ENCODE results near the gene SMG5. TPM values are rescaled to one million over a fixed set of nuclear protein-coding genes. Genes with fewer than 3 reads are reported as not detected.

SMG5 gene
- total and polyA plus RNA-seq, 4 donors: 37.3 to 68.4 (median 41.4) TPM

GRCh38 chr1:156260896-156261295 lies 21.7 kb downstream of the SMG5 start:
- Histone ChIP-seq H3K4me1 (ENCODE audit: control insufficient read depth in 5 of 5, insufficient read depth in 5 of 5, low read length in 5 of 5) (no peaks in the 10 kb centered on the region), H3K36me3 (ENCODE audit: control insufficient read depth in 4 of 4, insufficient read depth in 4 of 4, low read length in 4 of 4) (peaks cover 38 to 74% (median 50%) of the 10 kb centered on the region in 4 donors), H3K27ac (ENCODE audit: low read depth in 1 of 2, low read length in 1 of 2) (peak overlapping the region in 1 of 2 donors; percentile 6), H3K9ac (ENCODE audit: insufficient read depth in 1 of 2, low read length in 2 of 2) (no peak overlapping the region), H3K27me3 (ENCODE audit: control insufficient read depth in 3 of 3, insufficient read depth in 3 of 3, low read length in 2 of 3) (no peaks in the 10 kb centered on the region), H3K4me3 (no peak overlapping the region), H3K9me3 (ENCODE audit: control insufficient read depth in 4 of 4, insufficient read depth in 3 of 4, low read length in 3 of 4) (no peaks in the 10 kb centered on the region)
- no peak for TF ChIP-seq CTCF (IDR thresholded peaks at IDR 0.05; ENCODE audit: control extremely low read depth, extremely low read depth)
- ATAC-seq (ENCODE audit: insufficient read depth, low FRiP score) (no peak), DNase-seq (no peak)
- WGBS, 2 donors: 90 to 99% methylated on average over 2 of the region's 2 CpGs

GRCh38 chr1:156259805-156260204 lies 22.8 kb downstream of the SMG5 start:
- 82 to 87% methylated on average over 3 of the region's 3 CpGs for WGBS, 2 donors
- no peaks in the 10 kb centered on the region for H3K27me3 ChIP-seq (ENCODE audit: control insufficient read depth in 3 of 3, insufficient read depth in 3 of 3, low read length in 2 of 3)
- DNase-seq: no peak
- H3K27ac ChIP-seq (ENCODE audit: low read depth in 1 of 2, low read length in 1 of 2): no peak overlapping the region
- peaks cover 31 to 68% (median 45%) of the 10 kb centered on the region in 4 donors for H3K36me3 ChIP-seq (ENCODE audit: control insufficient read depth in 4 of 4, insufficient read depth in 4 of 4, low read length in 4 of 4)
- H3K9ac ChIP-seq (ENCODE audit: insufficient read depth in 1 of 2, low read length in 2 of 2): no peak overlapping the region
- no peaks in the 10 kb centered on the region for H3K9me3 ChIP-seq (ENCODE audit: control insufficient read depth in 4 of 4, insufficient read depth in 3 of 4, low read length in 3 of 4)
- H3K4me1 ChIP-seq (ENCODE audit: control insufficient read depth in 5 of 5, insufficient read depth in 5 of 5, low read length in 5 of 5): no peaks in the 10 kb centered on the region
- H3K4me3 ChIP-seq: no peak overlapping the region
- no peak for ATAC-seq (ENCODE audit: insufficient read depth, low FRiP score)
- TF ChIP-seq CTCF (IDR thresholded peaks at IDR 0.05; ENCODE audit: control extremely low read depth, extremely low read depth): no peak

GRCh38 chr1:156258859-156259258 lies 23.8 kb downstream of the SMG5 start:
- ATAC-seq (ENCODE audit: insufficient read depth, low FRiP score): no peak
- no peak overlapping the region for H3K27ac ChIP-seq (ENCODE audit: low read depth in 1 of 2, low read length in 1 of 2)

More at GRCh38 chr1:156258859-156259258, 23.8 kb downstream of the SMG5 start:
- Histone ChIP-seq H3K36me3 (ENCODE audit: control insufficient read depth in 4 of 4, insufficient read depth in 4 of 4, low read length in 4 of 4) (peaks cover 31 to 66% (median 48%) of the 10 kb centered on the region in 4 donors), H3K4me1 (ENCODE audit: control insufficient read depth in 5 of 5, insufficient read depth in 5 of 5, low read length in 5 of 5) (no peaks in the 10 kb centered on the region), H3K9ac (ENCODE audit: insufficient read depth in 1 of 2, low read length in 2 of 2) (no peak overlapping the region), H3K9me3 (ENCODE audit: control insufficient read depth in 4 of 4, insufficient read depth in 3 of 4, low read length in 3 of 4) (no peaks in the 10 kb centered on the region), H3K27me3 (ENCODE audit: control insufficient read depth in 3 of 3, insufficient read depth in 3 of 3, low read length in 2 of 3) (no peaks in the 10 kb centered on the region), H3K4me3 (no peak overlapping the region)
- WGBS, 2 donors: 97 to 99% methylated on average over 5 to 8 of the region's 8 CpGs
- no peak for TF ChIP-seq CTCF (IDR thresholded peaks at IDR 0.05; ENCODE audit: control extremely low read depth, extremely low read depth)
- no peak for DNase-seq

Measured in lung (tissue), 12 donors.